ENCODE measurements around the gene DSCAM.

DSCAM gene

DNA sequence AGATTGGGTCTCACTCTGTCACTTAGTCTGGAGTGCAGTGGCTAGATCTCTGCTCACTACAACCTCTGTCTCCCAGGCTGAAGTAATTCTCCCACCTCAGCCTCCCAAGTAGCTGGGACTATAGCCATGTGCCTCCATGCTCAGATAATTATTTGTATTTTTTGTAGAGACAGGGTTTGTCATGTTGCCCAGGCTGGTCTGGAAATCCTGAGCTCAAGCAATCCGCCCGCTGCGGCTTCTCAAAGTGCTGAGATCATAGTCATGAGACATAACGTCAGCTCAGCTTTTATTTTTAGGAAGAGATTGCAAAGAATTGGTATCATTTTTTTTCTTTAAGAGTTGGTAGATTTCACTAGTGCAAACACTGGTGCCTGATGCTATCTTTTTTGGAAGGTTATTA is 244.9 kb downstream of the DSCAM start:
- no peak for DNase-seq (ENCODE audit: low read depth)
- TF ChIP-seq, protein P1, sequence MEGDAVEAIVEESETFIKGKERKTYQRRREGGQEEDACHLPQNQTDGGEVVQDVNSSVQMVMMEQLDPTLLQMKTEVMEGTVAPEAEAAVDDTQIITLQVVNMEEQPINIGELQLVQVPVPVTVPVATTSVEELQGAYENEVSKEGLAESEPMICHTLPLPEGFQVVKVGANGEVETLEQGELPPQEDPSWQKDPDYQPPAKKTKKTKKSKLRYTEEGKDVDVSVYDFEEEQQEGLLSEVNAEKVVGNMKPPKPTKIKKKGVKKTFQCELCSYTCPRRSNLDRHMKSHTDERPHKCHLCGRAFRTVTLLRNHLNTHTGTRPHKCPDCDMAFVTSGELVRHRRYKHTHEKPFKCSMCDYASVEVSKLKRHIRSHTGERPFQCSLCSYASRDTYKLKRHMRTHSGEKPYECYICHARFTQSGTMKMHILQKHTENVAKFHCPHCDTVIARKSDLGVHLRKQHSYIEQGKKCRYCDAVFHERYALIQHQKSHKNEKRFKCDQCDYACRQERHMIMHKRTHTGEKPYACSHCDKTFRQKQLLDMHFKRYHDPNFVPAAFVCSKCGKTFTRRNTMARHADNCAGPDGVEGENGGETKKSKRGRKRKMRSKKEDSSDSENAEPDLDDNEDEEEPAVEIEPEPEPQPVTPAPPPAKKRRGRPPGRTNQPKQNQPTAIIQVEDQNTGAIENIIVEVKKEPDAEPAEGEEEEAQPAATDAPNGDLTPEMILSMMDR (IDR thresholded peaks at IDR 0.05; ENCODE audit: low read length, missing control alignments), result no peak
- no peak overlapping the region for H3K4me3 ChIP-seq (replicated peaks; ENCODE audit: low read depth, low read length)

DNA sequence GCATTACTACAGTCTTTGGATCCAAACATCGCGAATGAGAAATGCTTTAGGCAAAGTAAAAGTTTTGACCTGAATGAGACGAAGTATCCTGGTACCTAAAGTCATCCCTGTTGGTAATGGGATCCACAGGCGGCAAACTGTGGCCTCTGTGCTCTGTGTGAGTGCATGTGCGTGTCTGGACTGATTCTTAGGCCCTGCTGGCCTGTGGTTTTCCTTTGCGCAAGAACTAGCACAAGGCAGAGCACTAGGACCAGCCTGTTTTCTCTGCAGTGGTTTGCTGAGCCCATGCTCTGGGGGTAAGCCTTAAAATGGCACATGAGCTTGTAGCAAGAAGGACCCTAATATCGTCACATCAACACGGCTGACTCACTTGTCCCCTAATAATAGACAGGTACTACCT is 251.2 kb downstream of the DSCAM start:
- no peak overlapping the region for H3K4me3 ChIP-seq (replicated peaks; ENCODE audit: low read depth, low read length)
- DNase-seq (ENCODE audit: low read depth), result no peak
- TF ChIP-seq, protein P1 (IDR thresholded peaks at IDR 0.05; ENCODE audit: low read length, missing control alignments), result no peak

DNA sequence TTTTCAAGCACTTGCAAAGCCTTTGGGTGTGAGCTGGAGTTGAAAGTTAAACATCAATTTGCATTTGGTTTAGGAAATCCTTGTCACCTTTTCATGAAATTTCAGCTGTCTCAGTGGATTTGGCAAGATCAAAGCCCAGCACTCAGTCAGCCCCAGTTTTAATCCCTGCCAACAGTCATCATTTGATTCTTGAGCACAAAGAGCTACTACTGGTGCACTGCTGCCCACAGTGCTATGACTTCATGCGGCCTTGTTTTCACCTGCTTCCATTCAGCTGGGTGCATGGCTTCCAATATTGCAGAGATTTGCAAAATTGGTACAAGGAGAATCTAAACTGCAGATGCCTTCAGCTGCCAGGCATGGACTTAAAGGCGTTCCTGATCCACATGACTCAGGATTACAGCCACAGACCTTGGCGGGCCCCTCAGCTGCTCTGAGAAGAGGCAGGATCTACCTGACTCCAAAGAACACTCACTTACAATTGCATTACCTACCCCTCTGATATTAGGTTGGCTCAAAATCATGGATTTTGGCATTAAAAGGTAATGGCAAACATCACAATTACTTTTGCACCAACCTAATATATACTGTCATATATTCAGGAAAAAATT is 259.1 kb downstream of the DSCAM start:
- DNase-seq (ENCODE audit: low read depth), result no peak
- TF ChIP-seq, protein P1 (IDR thresholded peaks at IDR 0.05; ENCODE audit: low read length, missing control alignments), result no peak
- no peak overlapping the region for H3K4me3 ChIP-seq (replicated peaks; ENCODE audit: low read depth, low read length)

DNA sequence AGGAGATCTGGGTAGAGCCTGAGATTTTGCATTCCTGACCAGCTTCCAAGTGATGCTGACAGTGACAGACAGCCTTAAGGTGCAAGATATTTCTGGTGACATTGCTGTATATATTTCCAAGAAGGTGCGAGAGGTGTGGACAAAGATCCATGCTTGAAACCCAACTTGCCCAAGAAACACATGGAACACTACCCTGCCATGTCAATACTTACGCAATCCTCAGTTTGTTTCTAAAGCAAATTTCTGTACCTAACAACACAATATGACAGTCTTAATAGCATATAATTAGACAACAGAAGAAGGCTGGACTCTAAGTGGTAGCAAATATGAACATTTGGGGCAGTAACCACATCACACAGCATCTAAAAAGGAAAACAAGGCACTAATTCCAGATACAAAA is 260.4 kb downstream of the DSCAM start:
- no peak for DNase-seq (ENCODE audit: low read depth)
- TF ChIP-seq, protein P1 (IDR thresholded peaks at IDR 0.05; ENCODE audit: low read length, missing control alignments), result no peak
- H3K4me3 ChIP-seq (replicated peaks; ENCODE audit: low read depth, low read length), result no peak overlapping the region

DNA sequence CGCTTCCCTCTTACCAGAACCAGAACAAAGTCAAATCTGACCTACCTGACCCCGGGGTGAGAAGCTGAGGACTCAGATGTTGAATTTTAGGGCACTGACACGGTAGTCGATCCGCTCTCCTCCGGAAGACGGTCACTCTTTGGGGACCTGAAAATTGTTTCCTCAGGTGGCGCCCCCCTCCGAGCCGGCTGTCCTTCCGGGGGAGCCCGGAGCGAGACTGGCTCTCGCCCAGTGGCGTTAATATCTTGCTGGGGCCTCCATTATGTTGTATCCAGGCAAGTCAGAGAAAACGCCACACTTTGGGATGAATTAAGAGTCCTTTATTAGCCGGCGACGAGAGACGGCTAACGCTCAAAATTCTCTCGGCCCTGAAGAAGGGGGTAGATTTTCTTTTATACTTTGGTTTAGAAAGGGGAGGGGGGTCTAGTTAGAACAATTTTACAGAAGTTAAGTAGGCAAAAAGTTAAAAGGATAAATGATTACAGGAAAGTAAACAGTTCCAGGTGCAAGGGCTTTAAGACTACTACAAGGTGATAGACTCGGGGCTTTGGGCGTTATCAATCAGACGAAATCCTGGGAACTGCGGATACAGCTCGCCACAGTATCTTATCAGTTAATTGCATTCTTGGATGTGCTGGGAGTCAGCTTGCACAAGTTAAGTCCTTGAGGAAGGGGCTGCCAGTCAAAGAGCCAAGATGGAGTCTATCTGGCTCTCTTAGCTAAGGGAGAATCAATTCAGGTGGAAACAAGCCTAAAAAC is 269.5 kb downstream of the DSCAM start:
- TF ChIP-seq, protein P1 (IDR thresholded peaks at IDR 0.05; ENCODE audit: low read length, missing control alignments), result no peak
- DNase-seq (ENCODE audit: low read depth), result no peak
- H3K4me3 ChIP-seq (replicated peaks; ENCODE audit: low read depth, low read length), result no peak overlapping the region

DNA sequence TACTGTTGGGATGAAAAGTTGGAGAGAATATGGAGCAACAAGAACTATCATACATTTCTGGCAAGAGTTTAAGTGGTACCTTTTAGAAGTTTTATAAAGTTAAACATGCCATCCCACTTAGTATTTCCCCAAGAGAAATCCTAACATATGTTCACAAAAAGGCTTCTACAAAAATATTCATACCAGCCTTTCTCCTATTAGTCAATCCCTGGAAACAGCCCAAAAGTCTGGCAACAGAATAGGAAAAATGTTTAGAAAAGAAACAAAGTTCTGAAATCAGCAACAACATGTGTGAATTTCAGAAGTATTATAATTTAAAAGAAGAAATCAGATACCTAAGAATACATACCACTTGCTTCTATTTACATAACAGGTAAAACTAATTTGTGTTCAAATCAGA is 271.0 kb downstream of the DSCAM start:
- TF ChIP-seq, protein P1 (IDR thresholded peaks at IDR 0.05; ENCODE audit: low read length, missing control alignments), result no peak
- H3K4me3 ChIP-seq (replicated peaks; ENCODE audit: low read depth, low read length), result no peak overlapping the region
- no peak for DNase-seq (ENCODE audit: low read depth)

DNA sequence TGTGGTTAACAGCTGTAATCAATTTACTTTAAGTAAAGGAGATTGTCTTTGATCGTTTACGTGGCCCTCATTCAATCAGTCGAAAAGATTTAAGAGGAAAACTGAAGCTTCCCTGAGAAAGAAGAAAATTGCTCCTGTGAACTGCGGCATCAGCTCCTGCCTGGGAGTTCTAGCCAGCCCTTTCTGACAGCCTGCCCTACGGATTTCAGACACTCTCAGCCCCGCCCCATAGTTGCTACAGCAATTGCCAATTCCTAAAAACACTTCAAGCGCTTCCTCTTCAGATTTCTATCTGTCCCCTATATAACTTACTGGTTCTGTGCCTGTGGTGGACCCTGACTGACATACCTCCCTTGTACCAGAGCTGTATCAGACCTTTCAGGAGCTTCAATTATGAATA is 277.6 kb downstream of the DSCAM start:
- no peak for DNase-seq (ENCODE audit: low read depth)
- TF ChIP-seq, protein P1 (IDR thresholded peaks at IDR 0.05; ENCODE audit: low read length, missing control alignments), result no peak
- H3K4me3 ChIP-seq (replicated peaks; ENCODE audit: low read depth, low read length), result no peak overlapping the region
